Suprapubic skin (tissue), 4 donors: ENCODE measurements around the gene OSM. TPM values are rescaled to one million over a fixed set of nuclear protein-coding genes. Genes with fewer than 3 reads are reported as not detected.

Experiments used
- DNase-seq, 2 donors: peaks; one replicate each; pipeline ENCODE4 v3.0.0-alpha.2; 2019; ENCODE audit warnings: low spot score in 2 of 2
- H3K27ac ChIP-seq: fragments of 200-600 bp; sonication (generic); one replicate; pipeline ENCODE4 v1.5.1; 2019
- H3K27me3 ChIP-seq: fragments of 200-600 bp; sonication (generic); one replicate; pipeline ENCODE4 v1.5.1; 2019
- H3K36me3 ChIP-seq: fragments of 200-600 bp; sonication (generic); one replicate; pipeline ENCODE4 v1.5.1; 2019
- H3K4me1 ChIP-seq: fragments of 200-600 bp; sonication (generic); one replicate; pipeline ENCODE4 v1.5.1; 2019
- H3K4me3 ChIP-seq: fragments of 200-600 bp; sonication (generic); one replicate; pipeline ENCODE4 v1.5.1; 2019; ENCODE audit warnings: mild to moderate bottlenecking
- H3K9me3 ChIP-seq: fragments of 200-600 bp; sonication (generic); one replicate; pipeline ENCODE4 v1.5.1; 2019
- CTCF ChIP-seq, 2 donors: fragments of 200-600 bp in 1 of 2; fragments of 450-650 bp in 1 of 2; sonication (generic) in 1 of 2; IDR thresholded peaks; one replicate each; pipeline ENCODE4 v1.5.1; 2016 to 2019; ENCODE audit warnings: antibody characterized with exemption in 2 of 2, mild to moderate bottlenecking in 1 of 2, moderate library complexity in 1 of 2
- EP300 ChIP-seq: sonication (generic); formaldehyde crosslinking; IDR thresholded peaks from one replicate; pipeline ENCODE4 v1.6.1; 2017; ENCODE audit warnings: antibody characterized with exemption
- POLR2A ChIP-seq, 2 donors: fragments of 450-650 bp; IDR thresholded peaks; one replicate each; pipeline ENCODE4 v1.6.1; 2017; ENCODE audit warnings: antibody characterized with exemption in 2 of 2, mild to moderate bottlenecking in 2 of 2, moderate library complexity in 2 of 2
- POLR2AphosphoS5 ChIP-seq, 3 donors: sonication (generic); formaldehyde crosslinking; IDR thresholded peaks; one replicate each; pipeline ENCODE4 v1.6.1; 2017; ENCODE audit warnings: antibody characterized with exemption in 3 of 3
- WGBS: methylation state at CpG from one replicate; pipeline ENCODE4 v1.1.5; 2018; 5-methylcytosine and 5-hydroxymethylcytosine counted together
- total RNA-seq, 4 donors: library from RNA; depleted of rRNA; stranded (reverse); fragments of >200 nt; gene quantifications; one replicate each; pipeline ENCODE4 v1.1.0, GENCODE V29; 2016

Gene OSM
- total RNA-seq, 4 donors from 2014 or later, result 0.34 TPM; not detected in 3

- H3K36me3 ChIP-seq, result peaks cover 49% of the 10 kb centered on the region
- no peak for TF ChIP-seq CTCF (IDR thresholded peaks at IDR 0.05)
- no peak for TF ChIP-seq EP300
- peak in 1 of 3 donors; percentile 46 for TF ChIP-seq POLR2AphosphoS5 (IDR thresholded peaks at IDR 0.05)
- peak in 1 of 2 donors; percentile 62 for TF ChIP-seq POLR2A (IDR thresholded peaks at IDR 0.05)
- peak; percentile 99 for DNase-seq
- H3K27ac ChIP-seq, result peak within 1 kb of the TSS; percentile 92
- peaks cover 61% of the 10 kb centered on the region for H3K4me1 ChIP-seq
- H3K27me3 ChIP-seq, result no peaks in the 10 kb centered on the region
- peak within 1 kb of the TSS; percentile 88 for H3K4me3 ChIP-seq
- WGBS, result 2% methylated on average over 34 of the region's 85 CpGs
- no peaks in the 10 kb centered on the region for H3K9me3 ChIP-seq
Measured at GRCh38 chr22:30289141-30289979, 22.7 kb upstream of the OSM start, which contains the start of gene CASTOR1. Gene CASTOR1, minus strand, starts transcription at chr22:30289505. Its CDS starts 8 bp downstream, at chr22:30289497.

GRCh38 chr22:30288419-30289140, 21.9 kb upstream of the OSM start:
- H3K36me3 ChIP-seq, result peaks cover 49% of the 10 kb centered on the region
- WGBS, result 11% methylated on average over 24 of the region's 27 CpGs
- H3K27ac ChIP-seq, result peak overlapping the region; percentile 92
- no peaks in the 10 kb centered on the region for H3K9me3 ChIP-seq
- TF ChIP-seq CTCF (IDR thresholded peaks at IDR 0.05) (no peak), EP300 (no peak), POLR2A (IDR thresholded peaks at IDR 0.05) (no peak), POLR2AphosphoS5 (IDR thresholded peaks at IDR 0.05) (no peak)
- DNase-seq, result no peak
- H3K4me1 ChIP-seq, result peaks cover 53% of the 10 kb centered on the region
- H3K27me3 ChIP-seq, result no peaks in the 10 kb centered on the region
- peak overlapping the region; percentile 88 for H3K4me3 ChIP-seq

GRCh38 chr22:30287648-30288418, 21.2 kb upstream of the OSM start:
- H3K36me3 ChIP-seq, result peaks cover 43% of the 10 kb centered on the region
- peak; percentile 92 for DNase-seq
- 20% methylated on average over 3 of the region's 5 CpGs for WGBS
- peak overlapping the region; percentile 92 for H3K27ac ChIP-seq
- peak in 1 of 3 donors; percentile 7 for TF ChIP-seq POLR2AphosphoS5 (IDR thresholded peaks at IDR 0.05)
- TF ChIP-seq EP300, result no peak
- TF ChIP-seq CTCF (IDR thresholded peaks at IDR 0.05), result peak; percentile 69 to 76
- H3K4me3 ChIP-seq, result peak overlapping the region; percentile 88
- H3K9me3 ChIP-seq, result no peaks in the 10 kb centered on the region
- H3K27me3 ChIP-seq, result no peaks in the 10 kb centered on the region
- peaks cover 45% of the 10 kb centered on the region for H3K4me1 ChIP-seq

GRCh38 chr22:30286813-30287647, 20.4 kb upstream of the OSM start:
- TF ChIP-seq CTCF (IDR thresholded peaks at IDR 0.05) (peak; percentile 82 to 92), EP300 (no peak)
- Histone ChIP-seq H3K4me1 (peaks cover 41% of the 10 kb centered on the region), H3K9me3 (no peaks in the 10 kb centered on the region), H3K27ac (no peak overlapping the region), H3K27me3 (no peaks in the 10 kb centered on the region), H3K36me3 (peaks cover 36% of the 10 kb centered on the region), H3K4me3 (no peak overlapping the region)
- WGBS, result 42% methylated on average over 8 of the region's 31 CpGs
- peak in 1 of 2 donors; percentile 89 for DNase-seq
